Astrocyte (in vitro differentiated cells and primary cell): Measurements from ENCODE around the gene HOXD1.

Experiments used
- EZH2 ChIP-seq: IDR thresholded peaks from 2 replicates; pipeline ENCODE4 v1.6.1; 2012; ENCODE audit warnings: mild to moderate bottlenecking, low read length, inconsistent platforms; ENCODE audit not compliant: insufficient read depth
- TF ChIP-seq, protein P1 (sequence below): IDR thresholded peaks from 2 replicates; pipeline ENCODE4 v1.5.1; 2011; ENCODE audit warnings: low read depth, mild to moderate bottlenecking, inconsistent platforms, low read length, moderate library complexity; ENCODE audit not compliant: insufficient read depth

- TF ChIP-seq, protein P1, sequence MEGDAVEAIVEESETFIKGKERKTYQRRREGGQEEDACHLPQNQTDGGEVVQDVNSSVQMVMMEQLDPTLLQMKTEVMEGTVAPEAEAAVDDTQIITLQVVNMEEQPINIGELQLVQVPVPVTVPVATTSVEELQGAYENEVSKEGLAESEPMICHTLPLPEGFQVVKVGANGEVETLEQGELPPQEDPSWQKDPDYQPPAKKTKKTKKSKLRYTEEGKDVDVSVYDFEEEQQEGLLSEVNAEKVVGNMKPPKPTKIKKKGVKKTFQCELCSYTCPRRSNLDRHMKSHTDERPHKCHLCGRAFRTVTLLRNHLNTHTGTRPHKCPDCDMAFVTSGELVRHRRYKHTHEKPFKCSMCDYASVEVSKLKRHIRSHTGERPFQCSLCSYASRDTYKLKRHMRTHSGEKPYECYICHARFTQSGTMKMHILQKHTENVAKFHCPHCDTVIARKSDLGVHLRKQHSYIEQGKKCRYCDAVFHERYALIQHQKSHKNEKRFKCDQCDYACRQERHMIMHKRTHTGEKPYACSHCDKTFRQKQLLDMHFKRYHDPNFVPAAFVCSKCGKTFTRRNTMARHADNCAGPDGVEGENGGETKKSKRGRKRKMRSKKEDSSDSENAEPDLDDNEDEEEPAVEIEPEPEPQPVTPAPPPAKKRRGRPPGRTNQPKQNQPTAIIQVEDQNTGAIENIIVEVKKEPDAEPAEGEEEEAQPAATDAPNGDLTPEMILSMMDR: no peak
- TF ChIP-seq EZH2: no peak
Observed at GRCh38 chr2:176202491-176202890, 14.0 kb downstream of the HOXD1 start.
